Fibroblast of skin of abdomen (primary cell): ENCODE results near the gene DPT. TPM values are rescaled to one million over a fixed set of nuclear protein-coding genes. Genes with fewer than 3 reads are reported as not detected.
A peak's percentile ranks its signal among the peaks of the same experiment; 100 is the strongest.
"Not testable (repeated sequence)": the region's sequence is repeated elsewhere in the genome, so short reads cannot be mapped to it uniquely, and the experiment has no call there.

Source experiments
- DNase-seq: peaks from one replicate; pipeline ENCODE4 v3.0.0-alpha.2; 2013
- polyA plus RNA-seq, 2 experiments: library from polyadenylated mRNA; unstranded; fragments of 120-200 nt; gene quantifications; one replicate each; pipeline ENCODE4 v1.2.1, GENCODE V29; 2013; ENCODE audit not compliant: insufficient read length in 2 of 2

Gene DPT
- 18.6 TPM for polyA plus RNA-seq (2013, experiment 1 of 2; ENCODE audit: insufficient read length)
- polyA plus RNA-seq (2013, experiment 2 of 2; ENCODE audit: insufficient read length) = 16.9 TPM

- peak; percentile 94 for DNase-seq
Measured at GRCh38 chr1:168728473-168729404, at the start of gene DPT. Gene DPT (minus strand): TSS chr1:168729206. CDS start chr1:168729174, 32 bp downstream.

- no peak for DNase-seq
Measured at GRCh38 chr1:168775366-168775765, 46.4 kb upstream of the DPT start.

- DNase-seq = peak; percentile 17
Measured at GRCh38 chr1:168774241-168774640, 45.2 kb upstream of the DPT start.

GRCh38 chr1:168772428-168773060 lies 43.5 kb upstream of the DPT start:
- no peak for DNase-seq

GRCh38 chr1:168771104-168771630 lies 42.2 kb upstream of the DPT start:
- no peak for DNase-seq

- not testable (repeated sequence) for DNase-seq
Measured at GRCh38 chr1:168769893-168770292, 40.9 kb upstream of the DPT start.

GRCh38 chr1:168767894-168768584 lies 39.0 kb upstream of the DPT start:
- peak; percentile 78 for DNase-seq

- no peak for DNase-seq
Measured at GRCh38 chr1:168766568-168766967, 37.6 kb upstream of the DPT start.

GRCh38 chr1:168763031-168763430 lies 34.0 kb upstream of the DPT start:
- DNase-seq = no peak

GRCh38 chr1:168762473-168762872 lies 33.5 kb upstream of the DPT start:
- DNase-seq = no peak

- no peak for DNase-seq
Measured at GRCh38 chr1:168760781-168761180, 31.8 kb upstream of the DPT start.

GRCh38 chr1:168760241-168760640 lies 31.2 kb upstream of the DPT start:
- no peak for DNase-seq

- no peak for DNase-seq
Measured at GRCh38 chr1:168759077-168759476, 30.1 kb upstream of the DPT start.

GRCh38 chr1:168758503-168758902 lies 29.5 kb upstream of the DPT start:
- DNase-seq = no peak

GRCh38 chr1:168755800-168756418 lies 26.9 kb upstream of the DPT start:
- no peak for DNase-seq

GRCh38 chr1:168752171-168752832 lies 23.3 kb upstream of the DPT start:
- peak; percentile 16 for DNase-seq

- peak; percentile 5 for DNase-seq
Measured at GRCh38 chr1:168751195-168751650, 22.2 kb upstream of the DPT start.

- DNase-seq = no peak
Measured at GRCh38 chr1:168742994-168743650, 14.1 kb upstream of the DPT start.

- DNase-seq = no peak
Measured at GRCh38 chr1:168742386-168742785, 13.4 kb upstream of the DPT start.

GRCh38 chr1:168739908-168740307 lies 10.9 kb upstream of the DPT start:
- no peak for DNase-seq

GRCh38 chr1:168736520-168736919 lies 7.5 kb upstream of the DPT start:
- no peak for DNase-seq
